HEK293 (cell line): ENCODE results near the gene SSTR5.

Experiments used
- CTCF ChIA-PET: fragments of 350-600 bp; formaldehyde crosslinking; extraction: SDS; loops from one replicate; lab custom pipeline; 2021; ENCODE audit warnings: antibody characterized with exemption; lab: Yijun Ruan, JAX
- POLR2A ChIA-PET: fragments of 300-600 bp; formaldehyde crosslinking; extraction: SDS; loops from one replicate; lab custom pipeline; 2020; ENCODE audit warnings: antibody characterized with exemption, inconsistent platforms; lab: Yijun Ruan, JAX
- H3K27ac ChIP-seq: fragments of 200-500 bp; sonication (Bioruptor generic); 2 replicates; pipeline ENCODE4 v1.5.1; 2014; ENCODE audit warnings: low read depth, low read length, control low read depth, inconsistent platforms; ENCODE audit errors: extremely low read depth
- H3K36me3 ChIP-seq, 2 experiments: fragments of 200-500 bp in 1 of 2; sonication (Bioruptor generic) in 1 of 2; 1 replicate in 1 of 2; 2 replicates in 1 of 2; pipeline ENCODE4 v1.5.1; 2014 to 2017; ENCODE audit warnings: inconsistent platforms in 2 of 2, low read length in 2 of 2; ENCODE audit not compliant: control insufficient read depth in 2 of 2, insufficient read depth in 1 of 2
- H3K4me1 ChIP-seq: fragments of 200-500 bp; sonication (Bioruptor generic); 2 replicates; pipeline ENCODE4 v1.5.1; 2014; ENCODE audit warnings: mild to moderate bottlenecking, low read length, inconsistent platforms; ENCODE audit not compliant: control insufficient read depth, insufficient read depth
- H3K4me3 ChIP-seq: 2 replicates; pipeline ENCODE4 v1.5.1; 2011; ENCODE audit warnings: low read depth, mild to moderate bottlenecking, control low read depth, low read length, moderate library complexity
- H3K9me3 ChIP-seq: fragments of 200-500 bp; sonication (Bioruptor generic); 2 replicates; pipeline ENCODE4 v1.5.1; 2014; ENCODE audit warnings: low read depth, low read length, inconsistent platforms; ENCODE audit not compliant: control insufficient read depth, insufficient read depth
- HIC1 ChIP-seq: fragments of 450-650 bp; formaldehyde crosslinking; IDR thresholded peaks from 2 replicates; pipeline ENCODE4 v1.5.1; 2016; ENCODE audit warnings: missing biosample characterization, missing genetic modification characterization
- KLF1 ChIP-seq: fragments of 450-650 bp; formaldehyde crosslinking; IDR thresholded peaks from 2 replicates; pipeline ENCODE4 v1.5.1; 2016; ENCODE audit warnings: missing biosample characterization, missing genetic modification characterization
- KLF9 ChIP-seq: fragments of 450-650 bp; formaldehyde crosslinking; IDR thresholded peaks from 2 replicates; pipeline ENCODE4 v1.5.1; 2016; ENCODE audit warnings: missing biosample characterization, missing genetic modification characterization, low read depth
- SP3 ChIP-seq: fragments of 450-650 bp; formaldehyde crosslinking; IDR thresholded peaks from 2 replicates; pipeline ENCODE4 v1.5.1; 2016; ENCODE audit warnings: missing biosample characterization, missing genetic modification characterization
- SP7 ChIP-seq: fragments of 450-650 bp; formaldehyde crosslinking; IDR thresholded peaks from 2 replicates; pipeline ENCODE4 v1.5.1; 2016; ENCODE audit warnings: missing biosample characterization, missing genetic modification characterization
- ZBTB21 ChIP-seq: fragments of 450-650 bp; formaldehyde crosslinking; IDR thresholded peaks from 2 replicates; pipeline ENCODE4 v1.5.1; 2017; ENCODE audit warnings: missing biosample characterization, missing genetic modification characterization
- ZBTB48 ChIP-seq: fragments of 450-650 bp; formaldehyde crosslinking; IDR thresholded peaks from 2 replicates; pipeline ENCODE4 v1.5.1; 2016; ENCODE audit warnings: missing biosample characterization, missing genetic modification characterization
- ZBTB8A ChIP-seq: fragments of 450-650 bp; formaldehyde crosslinking; IDR thresholded peaks from 2 replicates; pipeline ENCODE4 v1.5.1; 2016; ENCODE audit warnings: missing biosample characterization, missing genetic modification characterization
- ZFHX2 ChIP-seq: fragments of 450-650 bp; formaldehyde crosslinking; conservative IDR thresholded peaks from 2 replicates; pipeline ENCODE4 v1.5.1; 2016; ENCODE audit warnings: missing biosample characterization, missing genetic modification characterization
- ZIC2 ChIP-seq: fragments of 450-650 bp; formaldehyde crosslinking; IDR thresholded peaks from 2 replicates; pipeline ENCODE4 v1.5.1; 2016; ENCODE audit warnings: missing biosample characterization, missing genetic modification characterization
- ZNF133 ChIP-seq: fragments of 450-650 bp; formaldehyde crosslinking; IDR thresholded peaks from 2 replicates; pipeline ENCODE4 v1.5.1; 2016; ENCODE audit warnings: missing biosample characterization, missing genetic modification characterization
- ZNF146 ChIP-seq: fragments of 450-650 bp; formaldehyde crosslinking; IDR thresholded peaks from 2 replicates; pipeline ENCODE4 v1.5.1; 2016; ENCODE audit warnings: missing biosample characterization, missing genetic modification characterization
- ZNF169 ChIP-seq: fragments of 450-650 bp; formaldehyde crosslinking; IDR thresholded peaks from 2 replicates; pipeline ENCODE4 v1.5.1; 2016; ENCODE audit warnings: missing biosample characterization, missing genetic modification characterization
- ZNF324 ChIP-seq: fragments of 450-650 bp; formaldehyde crosslinking; IDR thresholded peaks from 2 replicates; pipeline ENCODE4 v1.5.1; 2016; ENCODE audit warnings: missing biosample characterization, missing genetic modification characterization
- ZNF433 ChIP-seq: fragments of 450-650 bp; formaldehyde crosslinking; IDR thresholded peaks from 2 replicates; pipeline ENCODE4 v1.5.1; 2016; ENCODE audit warnings: missing biosample characterization, missing genetic modification characterization, low read depth
- ZNF48 ChIP-seq: fragments of 450-650 bp; formaldehyde crosslinking; IDR thresholded peaks from 2 replicates; pipeline ENCODE4 v1.5.1; 2016; ENCODE audit warnings: missing biosample characterization, missing genetic modification characterization
- ZNF549 ChIP-seq: fragments of 450-650 bp; IDR thresholded peaks from 2 replicates; pipeline ENCODE4 v1.5.1; 2018; ENCODE audit warnings: missing biosample characterization, missing genetic modification characterization, mild to moderate bottlenecking, inconsistent platforms, moderate library complexity
- ZNF585B ChIP-seq: fragments of 450-650 bp; formaldehyde crosslinking; IDR thresholded peaks from 2 replicates; pipeline ENCODE4 v1.5.1; 2016; ENCODE audit warnings: missing biosample characterization, missing genetic modification characterization
- ZNF596 ChIP-seq: fragments of 450-650 bp; IDR thresholded peaks from 2 replicates; pipeline ENCODE4 v1.5.0; 2018; ENCODE audit warnings: missing biosample characterization, mild to moderate bottlenecking, missing genetic modification characterization, moderate library complexity
- ZNF610 ChIP-seq: fragments of 450-650 bp; formaldehyde crosslinking; IDR thresholded peaks from 2 replicates; pipeline ENCODE4 v1.5.1; 2016; ENCODE audit warnings: missing biosample characterization, missing genetic modification characterization, borderline replicate concordance
- ZNF776 ChIP-seq: fragments of 450-650 bp; formaldehyde crosslinking; IDR thresholded peaks from 2 replicates; pipeline ENCODE4 v1.5.0; 2017; ENCODE audit warnings: missing biosample characterization, missing genetic modification characterization, borderline replicate concordance
- TF ChIP-seq, protein P1 (sequence below): sonication (generic); formaldehyde crosslinking; IDR thresholded peaks from 2 replicates; pipeline ENCODE4 v1.8.1; 2022; ENCODE audit warnings: mild to moderate bottlenecking, moderate library complexity, missing genetic modification reagents
- TF ChIP-seq, protein P2 (sequence below): fragments of 450-650 bp; formaldehyde crosslinking; IDR thresholded peaks from 2 replicates; pipeline ENCODE4 v1.5.1; 2016; ENCODE audit warnings: missing biosample characterization, missing genetic modification characterization
- TF ChIP-seq, protein P3 (sequence below): fragments of 450-650 bp; formaldehyde crosslinking; IDR thresholded peaks from 2 replicates; pipeline ENCODE4 v1.5.1; 2016; ENCODE audit warnings: missing biosample characterization, missing genetic modification characterization

SSTR5 gene

DNA sequence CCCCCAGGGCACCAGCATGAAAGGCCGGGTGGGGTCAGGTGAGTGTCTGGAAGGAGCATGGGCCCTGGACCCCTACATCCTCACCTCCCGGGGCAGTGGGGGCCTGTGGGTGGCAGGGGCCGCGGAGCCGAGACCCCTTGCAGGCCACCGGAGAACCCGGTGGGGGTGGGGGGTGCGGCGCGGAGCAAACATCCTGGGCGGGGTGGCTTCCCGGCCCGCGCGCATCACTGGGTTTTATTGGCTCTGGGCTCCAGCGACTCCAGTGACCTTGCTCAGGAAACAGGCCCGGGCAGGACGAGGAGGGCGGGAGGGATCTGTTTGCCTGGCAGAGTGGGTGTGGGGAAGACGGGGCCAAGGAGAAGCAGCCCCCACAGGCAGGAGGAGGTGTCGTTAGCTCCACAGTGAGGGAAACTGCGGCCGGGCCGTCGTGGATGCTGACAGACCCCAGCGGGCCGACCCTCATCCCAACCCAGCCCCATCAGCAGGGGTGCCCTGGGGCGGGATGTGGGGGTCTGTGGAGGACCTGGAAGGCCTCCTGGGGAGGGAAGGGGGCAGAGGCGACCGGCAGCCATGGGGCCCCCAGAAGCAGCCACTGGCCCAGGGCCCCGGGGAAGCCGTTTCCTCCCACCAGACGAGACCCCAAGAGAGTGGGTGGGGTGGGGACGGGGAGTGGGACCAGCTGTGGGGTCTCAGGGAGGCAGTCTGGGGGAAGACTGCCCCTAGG lies 10.6 kb downstream of the SSTR5 start:
- Histone ChIP-seq H3K4me1 (peaks cover 12% of the 10 kb centered on the region), H3K9me3 (no peaks in the 10 kb centered on the region), H3K27ac (no peak overlapping the region), H3K4me3 (no peak overlapping the region), H3K36me3 (no peaks in the 10 kb centered on the region)
- no peak for TF ChIP-seq ZNF585B
- no peak for TF ChIP-seq ZNF146 (tag by site-specific recombination)
- TF ChIP-seq ZNF169: no peak
- TF ChIP-seq, protein P1, sequence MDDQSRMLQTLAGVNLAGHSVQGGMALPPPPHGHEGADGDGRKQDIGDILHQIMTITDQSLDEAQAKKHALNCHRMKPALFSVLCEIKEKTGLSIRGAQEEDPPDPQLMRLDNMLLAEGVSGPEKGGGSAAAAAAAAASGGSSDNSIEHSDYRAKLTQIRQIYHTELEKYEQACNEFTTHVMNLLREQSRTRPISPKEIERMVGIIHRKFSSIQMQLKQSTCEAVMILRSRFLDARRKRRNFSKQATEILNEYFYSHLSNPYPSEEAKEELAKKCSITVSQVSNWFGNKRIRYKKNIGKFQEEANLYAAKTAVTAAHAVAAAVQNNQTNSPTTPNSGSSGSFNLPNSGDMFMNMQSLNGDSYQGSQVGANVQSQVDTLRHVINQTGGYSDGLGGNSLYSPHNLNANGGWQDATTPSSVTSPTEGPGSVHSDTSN (CRISPR knock-in tag): 0 out of 2 replicates have a peak, but pooled peaks have one; percentile 23
- no peak for TF ChIP-seq ZNF48 (tag by site-specific recombination)
- TF ChIP-seq, protein P2, sequence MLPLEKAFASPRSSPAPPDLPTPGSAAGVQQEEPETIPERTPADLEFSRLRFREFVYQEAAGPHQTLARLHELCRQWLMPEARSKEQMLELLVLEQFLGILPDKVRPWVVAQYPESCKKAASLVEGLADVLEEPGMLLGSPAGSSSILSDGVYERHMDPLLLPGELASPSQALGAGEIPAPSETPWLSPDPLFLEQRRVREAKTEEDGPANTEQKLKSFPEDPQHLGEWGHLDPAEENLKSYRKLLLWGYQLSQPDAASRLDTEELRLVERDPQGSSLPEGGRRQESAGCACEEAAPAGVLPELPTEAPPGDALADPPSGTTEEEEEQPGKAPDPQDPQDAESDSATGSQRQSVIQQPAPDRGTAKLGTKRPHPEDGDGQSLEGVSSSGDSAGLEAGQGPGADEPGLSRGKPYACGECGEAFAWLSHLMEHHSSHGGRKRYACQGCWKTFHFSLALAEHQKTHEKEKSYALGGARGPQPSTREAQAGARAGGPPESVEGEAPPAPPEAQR (tag by site-specific recombination): no peak
- TF ChIP-seq ZNF133 (tag by site-specific recombination): no peak
- no peak for TF ChIP-seq ZNF610
- TF ChIP-seq ZNF549 (tag by site-specific recombination): no peak
- TF ChIP-seq KLF1 (tag by site-specific recombination): 0 out of 2 replicates have a peak, but pooled peaks have one; percentile 10
- TF ChIP-seq HIC1 (tag by site-specific recombination): no peak
- no peak for TF ChIP-seq ZNF433 (tag by site-specific recombination)
- no peak for TF ChIP-seq ZNF596
- TF ChIP-seq SP7: no peak
- TF ChIP-seq SP3 (tag by site-specific recombination): no peak
- no peak for TF ChIP-seq ZIC2 (tag by site-specific recombination)
- TF ChIP-seq, protein P3, sequence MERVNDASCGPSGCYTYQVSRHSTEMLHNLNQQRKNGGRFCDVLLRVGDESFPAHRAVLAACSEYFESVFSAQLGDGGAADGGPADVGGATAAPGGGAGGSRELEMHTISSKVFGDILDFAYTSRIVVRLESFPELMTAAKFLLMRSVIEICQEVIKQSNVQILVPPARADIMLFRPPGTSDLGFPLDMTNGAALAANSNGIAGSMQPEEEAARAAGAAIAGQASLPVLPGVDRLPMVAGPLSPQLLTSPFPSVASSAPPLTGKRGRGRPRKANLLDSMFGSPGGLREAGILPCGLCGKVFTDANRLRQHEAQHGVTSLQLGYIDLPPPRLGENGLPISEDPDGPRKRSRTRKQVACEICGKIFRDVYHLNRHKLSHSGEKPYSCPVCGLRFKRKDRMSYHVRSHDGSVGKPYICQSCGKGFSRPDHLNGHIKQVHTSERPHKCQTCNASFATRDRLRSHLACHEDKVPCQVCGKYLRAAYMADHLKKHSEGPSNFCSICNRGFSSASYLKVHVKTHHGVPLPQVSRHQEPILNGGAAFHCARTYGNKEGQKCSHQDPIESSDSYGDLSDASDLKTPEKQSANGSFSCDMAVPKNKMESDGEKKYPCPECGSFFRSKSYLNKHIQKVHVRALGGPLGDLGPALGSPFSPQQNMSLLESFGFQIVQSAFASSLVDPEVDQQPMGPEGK: no peak; the same call in 1 of the 2 replicates
- TF ChIP-seq ZBTB48 (tag by site-specific recombination): no peak
- TF ChIP-seq ZBTB21 (tag by site-specific recombination): no peak
- no peak for TF ChIP-seq ZNF324 (tag by site-specific recombination)
- TF ChIP-seq KLF9: no peak
- TF ChIP-seq ZBTB8A (tag by site-specific recombination): no peak
- TF ChIP-seq ZNF776: no peak
- TF ChIP-seq ZFHX2 (tag by site-specific recombination): peak; percentile 33; the same call in 1 of the 2 replicates
- ChIA-PET CTCF (no interaction called here), POLR2A (no interaction called here)
